Kasumi-1 (cell line): ENCODE results near the gene B4GALT5.
A peak's percentile ranks its signal among the peaks of the same experiment; 100 is the strongest.
"Not testable (repeated sequence)": the region's sequence is repeated elsewhere in the genome, so short reads cannot be mapped to it uniquely, and the experiment has no call there.

ENCODE experiments used
- DNase-seq, 2 experiments: peaks; one replicate each; lab custom pipeline; 2025; lab: John Stamatoyannopoulos, UW

Gene B4GALT5

DNA sequence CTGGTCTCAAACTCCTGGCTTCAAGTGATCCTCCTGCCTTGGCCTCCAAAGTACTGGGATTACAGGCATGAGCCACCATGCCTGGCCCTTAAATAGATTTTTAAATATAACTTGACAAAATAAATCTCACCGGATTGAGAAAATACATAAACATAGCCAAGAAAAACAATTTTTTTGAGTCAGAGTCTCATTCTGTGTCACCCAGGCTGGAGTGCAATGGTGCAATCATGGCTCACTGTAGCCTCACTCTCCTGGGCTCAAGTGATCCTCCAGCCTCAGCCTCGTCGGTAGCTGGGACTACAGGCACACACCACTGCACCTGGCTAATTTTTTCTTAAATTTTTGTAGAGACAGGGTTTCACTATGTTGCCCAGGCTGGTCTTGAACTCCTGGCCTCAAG lies 85.4 kb downstream of the B4GALT5 start:
- not testable (repeated sequence) for DNase-seq

DNA sequence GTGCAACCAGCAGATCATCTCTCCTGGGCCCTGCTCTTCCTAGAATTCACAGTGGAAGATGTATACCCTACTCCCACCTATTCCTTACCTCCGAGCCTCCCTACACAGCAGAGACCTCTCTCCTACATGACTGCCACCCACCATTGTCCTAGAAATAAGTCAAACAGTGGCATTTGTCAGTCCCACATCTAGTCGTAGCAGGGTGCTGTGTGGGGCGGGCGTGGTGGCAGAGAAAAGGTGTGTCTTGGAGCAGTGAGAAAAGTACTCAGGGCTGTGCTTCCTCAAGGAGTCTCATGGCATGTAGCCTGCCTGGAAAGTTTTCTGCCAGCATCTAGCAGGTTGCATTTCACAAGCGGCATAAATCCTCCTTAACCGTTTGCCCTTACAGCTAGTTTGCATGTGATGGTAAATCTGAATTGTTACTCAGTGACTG lies 86.3 kb downstream of the B4GALT5 start:
- DNase-seq, result no peak

DNA sequence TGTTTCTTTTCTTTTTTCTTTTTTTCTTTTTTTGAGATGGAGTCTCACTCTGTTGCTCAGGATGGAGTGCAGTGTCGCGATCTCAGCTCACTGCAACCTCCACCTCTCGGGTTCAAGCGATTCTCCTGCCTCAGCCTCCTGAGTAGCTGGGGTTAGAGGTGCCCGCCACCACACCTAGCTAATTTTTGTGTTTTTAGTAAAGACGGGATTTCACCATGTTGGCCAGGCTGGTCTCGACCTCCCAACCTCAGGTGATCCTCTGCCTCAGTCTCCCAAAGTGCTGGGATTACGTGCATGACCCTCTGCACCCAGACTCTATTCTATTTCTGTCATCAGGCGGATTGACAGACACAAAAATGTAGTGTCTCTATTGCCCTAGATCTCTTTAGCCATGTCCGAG lies 88.7 kb downstream of the B4GALT5 start:
- DNase-seq, result not testable (repeated sequence)

DNA sequence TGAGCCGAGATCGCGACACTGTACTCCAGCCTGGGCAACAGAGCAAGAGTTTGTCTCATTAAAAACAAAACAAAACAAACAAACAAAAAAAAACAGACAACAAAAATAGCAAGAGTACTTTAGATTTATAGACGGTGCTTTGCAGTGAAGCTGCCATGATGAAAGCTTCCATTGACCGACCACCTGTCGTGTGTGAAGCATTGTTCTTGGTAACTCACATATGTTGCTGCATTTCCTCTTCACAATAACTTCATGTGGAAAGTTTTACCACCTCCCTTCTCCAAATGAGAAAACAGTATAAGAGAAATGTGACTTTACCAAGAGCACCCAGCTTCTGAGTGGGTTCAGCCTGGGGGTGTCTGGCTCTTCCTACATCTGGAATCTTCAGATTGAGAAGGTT lies 89.4 kb downstream of the B4GALT5 start:
- DNase-seq, result no peak

DNA sequence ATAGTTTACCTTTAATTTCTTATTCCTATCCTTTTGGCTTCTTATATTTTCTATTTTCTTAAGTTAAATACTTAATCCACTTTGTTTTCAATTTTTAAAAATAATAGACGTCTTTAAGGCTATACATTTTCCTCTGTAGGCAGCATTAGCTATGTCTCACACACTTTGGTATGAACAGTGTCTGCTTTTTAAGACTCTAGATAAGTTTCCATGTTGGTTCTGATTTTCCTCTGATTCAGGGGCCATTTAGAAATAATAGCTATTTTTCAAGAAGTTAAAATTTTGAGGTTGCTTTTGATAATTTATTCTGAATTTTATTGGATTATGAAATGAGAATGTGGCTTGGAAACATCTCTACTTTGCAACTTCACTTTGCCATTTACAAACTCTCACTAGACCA lies 91.4 kb downstream of the B4GALT5 start:
- no peak for DNase-seq

DNA sequence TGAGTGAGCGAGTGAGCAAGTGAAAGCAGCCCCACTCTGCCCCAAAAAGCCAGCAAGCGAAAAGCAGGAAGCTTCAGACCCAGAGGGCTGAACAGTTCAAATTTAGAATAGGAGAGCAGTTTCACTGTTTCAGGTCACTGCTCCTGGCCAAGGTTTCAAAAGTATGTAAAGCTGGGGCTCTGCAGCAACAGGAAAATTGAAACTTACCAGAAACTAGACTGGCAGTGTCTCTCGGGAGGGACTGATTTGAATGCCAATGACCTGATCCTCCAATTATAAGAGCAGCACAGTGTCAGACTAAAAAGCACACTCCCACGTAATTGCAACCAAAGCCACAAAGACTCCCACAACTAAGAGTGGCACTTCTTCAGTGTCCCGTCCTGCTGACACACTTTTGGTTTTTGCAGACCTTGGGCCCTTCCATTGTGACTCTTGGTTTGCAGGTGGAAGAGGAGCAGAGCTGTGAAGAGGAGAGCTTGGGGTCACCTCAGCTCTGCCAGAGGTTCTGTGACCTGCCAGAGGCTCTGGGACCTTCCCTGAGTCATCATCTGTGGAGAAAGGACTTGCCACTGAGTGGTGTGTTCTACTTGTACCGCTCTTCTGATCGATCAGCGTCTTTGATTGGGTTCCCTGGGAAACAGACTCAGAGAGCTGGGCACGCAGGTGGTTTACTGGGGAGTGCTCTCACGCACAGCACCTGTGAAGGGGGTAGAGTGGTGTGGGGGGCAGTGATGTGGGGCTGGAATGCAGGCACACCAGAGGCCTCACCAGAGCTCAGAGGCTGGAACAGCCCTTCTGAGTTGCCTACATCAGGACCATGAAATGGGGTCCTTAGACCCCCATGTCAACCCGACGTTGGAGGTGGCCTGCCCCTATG lies 93.1 kb downstream of the B4GALT5 start:
- DNase-seq, result peak; percentile 26 to 33

DNA sequence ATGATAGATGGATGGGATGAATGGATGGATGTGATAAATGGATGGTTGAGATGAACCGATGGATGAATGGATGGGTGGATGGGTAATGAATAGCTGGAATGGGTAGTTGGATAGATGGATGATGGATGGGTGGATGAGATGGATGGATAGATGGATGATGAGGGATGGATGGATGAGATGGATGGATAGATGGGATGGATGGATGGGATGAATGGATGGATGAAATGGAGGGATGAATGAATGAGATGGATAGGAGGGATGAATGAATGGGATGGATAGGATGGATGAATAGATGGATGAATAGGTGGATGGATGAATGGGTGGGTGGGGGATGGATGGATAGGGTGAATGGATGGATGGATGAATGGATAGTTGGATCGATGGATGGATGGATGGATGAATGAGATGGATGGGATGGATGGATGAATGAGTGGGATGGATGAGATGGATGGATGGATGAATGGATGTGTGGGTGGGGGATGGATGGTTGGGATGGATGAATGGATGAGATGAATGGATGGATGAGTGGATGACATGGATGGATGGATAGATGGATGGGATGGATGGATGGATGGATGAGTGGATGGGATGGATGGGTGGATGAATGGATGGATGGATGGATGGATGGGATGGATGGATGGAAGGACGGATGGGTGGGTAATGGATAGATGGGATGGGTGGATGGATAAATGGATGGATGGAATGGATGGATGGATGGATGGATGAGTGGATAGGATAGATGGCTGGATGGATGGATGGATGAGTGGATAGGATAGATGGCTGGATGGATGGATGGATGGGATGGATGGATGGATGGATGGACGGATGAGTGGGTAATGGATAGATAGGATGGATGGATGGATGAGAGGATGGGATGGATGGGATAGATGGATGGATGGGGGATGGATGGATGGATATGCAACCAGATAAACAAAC lies 94.3 kb downstream of the B4GALT5 start:
- DNase-seq, result no peak

DNA sequence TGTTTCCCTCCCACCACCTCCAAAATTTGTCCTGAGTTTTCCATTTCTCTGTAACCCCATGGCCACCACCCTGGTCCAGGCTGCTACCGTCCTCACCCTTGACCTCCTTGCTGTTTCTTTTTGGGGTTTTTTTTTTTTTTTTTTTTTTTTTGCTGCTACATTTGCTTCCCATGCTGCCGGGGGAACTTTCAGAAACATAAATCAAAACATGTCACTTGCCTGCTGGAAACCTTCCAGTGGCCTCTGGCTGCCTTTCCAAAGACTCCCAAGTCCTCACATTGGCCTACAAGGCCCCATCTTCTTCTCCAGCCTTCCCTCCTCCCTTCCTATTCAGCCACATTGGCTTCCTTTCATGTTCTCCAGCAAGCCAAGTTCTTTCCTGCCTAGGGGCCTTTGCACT lies 95.4 kb downstream of the B4GALT5 start:
- DNase-seq, result no peak

DNA sequence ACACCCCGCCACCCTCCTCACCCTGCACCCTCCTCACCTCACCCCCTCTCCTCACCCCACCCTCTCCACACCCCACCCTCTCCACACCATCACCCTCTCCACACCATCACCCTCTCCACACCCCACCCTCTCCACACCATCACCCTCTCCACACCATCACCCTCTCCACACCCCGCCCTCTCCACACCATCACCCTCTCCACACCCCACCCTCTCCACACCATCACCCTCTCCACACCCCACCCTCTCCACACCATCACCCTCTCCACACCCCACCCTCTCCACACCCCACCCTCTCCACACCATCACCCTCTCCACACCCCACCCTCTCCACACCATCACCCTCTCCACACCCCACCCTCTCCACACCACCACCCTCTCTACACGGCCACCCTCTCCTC lies 96.3 kb downstream of the B4GALT5 start:
- not testable (repeated sequence) for DNase-seq

DNA sequence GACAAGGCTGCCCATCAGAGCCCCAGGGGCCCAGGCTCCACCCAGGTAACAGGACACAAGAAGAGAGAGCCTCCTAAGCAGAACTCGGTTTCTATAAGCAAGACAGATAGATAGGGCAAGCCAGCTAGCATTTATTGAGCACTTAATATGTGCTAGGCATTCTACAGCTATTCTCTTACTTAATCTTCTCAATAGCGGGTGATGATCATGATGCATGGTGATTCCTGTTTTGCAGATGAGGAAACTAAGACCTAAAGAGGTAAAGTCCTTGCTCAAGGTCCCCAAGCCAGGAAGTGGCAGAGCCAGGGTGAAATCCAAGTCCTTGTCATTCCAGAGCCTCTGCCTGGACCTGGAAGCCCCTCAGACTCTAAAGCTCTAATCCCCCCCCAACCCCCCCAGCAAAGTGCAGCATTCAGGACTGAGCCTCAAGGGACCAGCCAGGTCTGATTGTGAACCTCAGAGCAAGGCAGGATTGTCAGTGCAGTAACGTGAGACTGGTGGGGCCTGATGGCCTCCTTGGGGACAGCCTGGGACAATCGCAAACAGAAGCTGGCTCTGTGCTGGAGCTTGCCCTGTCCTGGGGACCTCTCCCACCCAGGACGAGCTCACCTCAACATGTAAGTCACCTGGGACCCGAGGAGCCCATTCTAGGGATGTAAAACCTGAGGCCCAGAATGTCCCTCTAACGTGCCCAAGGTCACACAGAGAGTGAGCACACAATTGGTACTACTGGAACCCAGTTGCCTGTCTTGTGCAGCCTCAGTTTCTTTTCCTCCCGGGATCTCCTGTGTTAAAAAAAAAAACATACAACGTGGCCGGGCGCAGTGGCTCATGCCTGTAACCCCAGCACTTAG lies 97.3 kb downstream of the B4GALT5 start:
- DNase-seq, result no peak

DNA sequence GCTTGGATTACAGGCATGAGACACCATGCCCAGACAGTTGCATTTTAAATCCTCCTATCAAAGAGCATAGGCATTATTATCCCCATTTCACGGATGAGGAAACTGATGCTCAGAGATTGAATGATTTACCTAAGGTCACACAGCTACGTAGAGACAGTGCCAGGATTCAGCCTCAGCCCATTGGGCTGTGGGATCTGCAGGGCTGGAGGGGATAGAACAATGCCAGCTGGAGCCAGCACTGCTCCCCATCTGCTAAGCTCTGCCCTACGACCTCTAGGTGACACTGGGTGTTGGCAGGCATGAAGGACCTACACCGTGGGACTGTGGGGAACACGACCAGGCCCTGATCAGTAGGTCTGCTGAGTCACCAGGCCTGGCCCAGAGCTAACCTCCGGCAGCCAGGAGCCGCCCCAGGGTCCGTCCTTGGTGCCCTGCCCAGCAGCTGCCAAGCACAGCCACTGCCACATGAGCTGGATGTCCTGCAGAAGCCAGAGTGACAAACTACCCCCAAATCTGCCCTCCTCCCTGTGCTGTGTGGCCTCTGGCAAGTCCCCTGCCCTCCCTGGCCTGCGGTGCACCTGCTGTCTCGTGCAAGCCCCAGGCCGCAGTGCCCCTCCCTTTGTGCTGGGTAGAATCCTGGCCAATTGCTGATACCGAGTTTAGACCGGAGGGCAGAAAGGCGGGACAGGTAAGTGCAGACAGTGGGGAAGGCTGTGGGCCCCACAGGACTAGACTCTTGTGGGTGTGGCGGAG lies 98.1 kb downstream of the B4GALT5 start:
- no peak for DNase-seq

DNA sequence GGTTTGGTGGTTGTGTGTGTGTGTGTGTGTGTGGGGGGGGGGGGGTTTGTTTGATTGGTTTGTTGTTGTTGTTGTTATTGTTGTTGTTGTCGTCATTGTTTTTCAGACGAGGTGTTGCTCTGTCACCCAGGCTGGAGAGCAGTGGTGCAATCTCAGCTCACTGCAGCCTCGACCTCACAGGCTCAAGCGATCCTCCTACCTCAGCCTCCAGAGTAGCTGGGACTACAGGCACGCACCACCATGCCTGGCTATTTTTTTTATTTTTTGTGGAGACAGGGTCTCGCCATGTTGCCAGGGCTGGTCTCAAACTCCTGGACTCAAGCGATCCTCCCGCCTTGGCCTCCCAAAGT lies 98.7 kb downstream of the B4GALT5 start:
- DNase-seq, result not testable (repeated sequence)

DNA sequence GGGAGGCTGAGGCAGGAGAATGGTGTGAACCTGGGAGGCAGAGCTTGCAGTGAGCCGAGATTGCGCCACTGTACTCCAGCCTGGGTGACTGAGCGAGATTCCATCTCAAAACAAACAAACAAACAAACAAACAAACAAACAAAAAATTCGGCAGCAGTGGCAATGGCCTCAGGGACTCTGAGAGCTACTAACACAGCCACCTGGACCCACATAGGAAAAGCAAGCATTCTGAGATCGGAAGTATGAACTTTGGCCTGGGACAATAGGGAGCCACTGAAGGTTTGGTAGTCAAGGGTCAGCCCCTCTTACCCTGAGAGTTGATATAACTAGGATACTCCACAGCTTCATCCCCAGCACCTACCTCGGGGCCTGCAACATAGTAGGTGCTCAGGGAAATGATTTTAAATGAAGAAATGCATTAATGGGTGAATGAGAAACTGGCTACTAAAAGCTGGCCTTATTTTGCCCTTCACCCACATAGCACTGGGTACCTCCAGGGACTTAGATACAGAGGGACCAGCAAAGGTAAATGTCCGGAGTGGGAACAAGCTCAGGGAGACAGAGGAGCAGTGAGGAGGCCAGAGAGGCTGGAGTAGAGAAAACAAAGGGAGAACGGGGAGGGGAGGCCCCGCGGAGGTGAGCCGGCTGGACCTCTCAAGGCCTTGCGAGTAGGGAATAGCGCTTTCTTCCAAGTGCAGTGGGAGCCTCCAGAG lies 99.2 kb downstream of the B4GALT5 start:
- no peak for DNase-seq

DNA sequence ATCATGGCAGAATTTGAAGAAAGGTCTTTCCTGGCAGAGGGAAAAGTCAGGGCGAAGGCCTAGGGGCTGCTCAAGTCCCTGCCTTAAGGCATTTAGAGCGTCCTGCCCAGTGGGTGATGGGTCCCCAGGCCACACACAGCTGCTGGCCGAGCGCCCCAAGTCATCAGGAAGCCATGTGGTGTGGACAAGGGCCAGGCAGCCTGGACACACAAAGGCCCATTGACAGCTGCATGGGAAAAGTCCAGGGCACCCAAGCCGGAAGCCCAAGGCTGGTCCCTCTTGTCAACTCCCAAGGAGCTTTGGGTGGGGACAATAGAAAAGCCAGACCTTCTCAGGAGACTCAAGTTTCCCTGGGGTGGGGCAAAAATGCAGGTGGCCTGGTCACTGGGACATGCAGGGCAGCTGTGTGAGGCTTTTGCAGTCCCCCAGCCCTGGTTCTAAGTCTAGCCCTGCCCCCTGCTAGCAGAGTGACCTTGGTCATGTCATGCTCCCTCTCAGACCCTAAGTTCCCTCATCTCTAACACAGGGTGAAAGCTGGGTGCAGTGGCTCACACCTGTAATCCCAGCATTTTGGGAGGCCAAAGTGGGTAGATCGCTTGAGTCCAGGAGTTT lies 101.4 kb downstream of the B4GALT5 start:
- DNase-seq, result no peak

DNA sequence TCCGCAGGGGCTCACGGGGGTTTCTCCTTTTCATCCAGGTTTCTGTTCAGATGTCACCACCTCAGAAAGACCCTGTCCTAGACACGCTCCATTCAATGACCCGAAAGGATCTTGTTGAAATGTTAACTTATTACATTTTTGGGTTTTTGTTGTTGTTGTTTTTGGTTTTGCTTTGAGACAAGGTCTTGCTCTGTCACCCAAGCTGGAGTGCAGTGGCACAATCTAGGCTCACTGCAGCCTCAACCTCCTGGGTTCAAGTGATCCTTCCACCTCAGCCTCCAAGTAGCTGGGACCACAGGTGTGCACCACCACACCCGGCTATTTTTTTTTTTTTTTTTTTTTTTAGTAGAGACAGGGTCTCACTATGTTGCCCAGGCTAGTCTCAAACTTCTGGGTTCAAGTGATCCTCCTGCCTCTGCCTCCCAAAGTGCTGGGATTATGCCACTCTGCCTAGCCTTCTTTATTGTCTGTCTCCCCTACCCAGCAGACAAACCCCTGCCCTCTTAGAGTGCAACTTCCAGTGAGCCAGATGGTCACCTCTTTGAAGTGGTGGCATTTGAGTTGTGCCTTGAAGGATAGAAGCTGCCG lies 102.0 kb downstream of the B4GALT5 start:
- DNase-seq, result not testable (repeated sequence)

DNA sequence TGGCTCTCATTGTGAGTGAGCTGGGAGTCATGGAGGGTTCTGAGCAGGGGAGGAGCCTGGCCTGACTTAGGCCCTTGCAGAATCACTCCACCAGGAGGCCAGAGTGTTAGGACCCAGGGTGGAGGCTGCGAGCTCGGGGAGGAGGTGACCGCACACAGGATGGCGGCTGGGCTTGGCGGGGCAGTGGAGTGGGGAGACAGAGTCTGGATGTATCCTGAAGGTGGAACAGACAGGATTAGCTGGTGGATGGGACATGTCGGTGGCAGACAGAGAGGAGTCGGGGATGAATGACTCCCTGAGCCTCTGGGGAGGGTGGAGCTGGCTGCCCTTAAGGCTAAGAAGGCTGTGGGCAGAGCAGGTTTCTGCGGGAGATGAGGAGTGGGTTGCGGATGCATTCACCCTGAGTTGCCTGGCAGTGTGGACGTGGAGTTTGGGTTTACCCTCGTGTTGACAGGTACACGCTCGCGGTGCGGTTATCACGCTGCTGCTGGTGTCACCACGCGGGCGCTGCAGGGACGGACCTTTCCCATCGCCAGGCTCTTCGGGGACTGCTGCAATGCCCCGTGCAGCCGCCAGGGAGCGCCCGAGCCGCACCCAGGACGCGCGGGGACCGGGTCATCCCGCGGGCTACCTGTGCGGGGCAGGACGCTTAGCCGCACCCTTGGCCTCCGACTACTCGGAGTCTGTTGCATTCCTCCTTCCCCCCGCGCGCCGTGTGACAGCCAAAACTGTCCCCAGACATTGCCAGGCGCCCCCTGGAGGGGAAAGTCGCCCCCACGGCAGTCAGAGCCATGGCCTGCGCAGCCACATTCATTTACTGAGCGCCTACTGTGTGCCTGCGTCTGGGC lies 102.8 kb downstream of the B4GALT5 start:
- DNase-seq, result peak; percentile 65 to 66

DNA sequence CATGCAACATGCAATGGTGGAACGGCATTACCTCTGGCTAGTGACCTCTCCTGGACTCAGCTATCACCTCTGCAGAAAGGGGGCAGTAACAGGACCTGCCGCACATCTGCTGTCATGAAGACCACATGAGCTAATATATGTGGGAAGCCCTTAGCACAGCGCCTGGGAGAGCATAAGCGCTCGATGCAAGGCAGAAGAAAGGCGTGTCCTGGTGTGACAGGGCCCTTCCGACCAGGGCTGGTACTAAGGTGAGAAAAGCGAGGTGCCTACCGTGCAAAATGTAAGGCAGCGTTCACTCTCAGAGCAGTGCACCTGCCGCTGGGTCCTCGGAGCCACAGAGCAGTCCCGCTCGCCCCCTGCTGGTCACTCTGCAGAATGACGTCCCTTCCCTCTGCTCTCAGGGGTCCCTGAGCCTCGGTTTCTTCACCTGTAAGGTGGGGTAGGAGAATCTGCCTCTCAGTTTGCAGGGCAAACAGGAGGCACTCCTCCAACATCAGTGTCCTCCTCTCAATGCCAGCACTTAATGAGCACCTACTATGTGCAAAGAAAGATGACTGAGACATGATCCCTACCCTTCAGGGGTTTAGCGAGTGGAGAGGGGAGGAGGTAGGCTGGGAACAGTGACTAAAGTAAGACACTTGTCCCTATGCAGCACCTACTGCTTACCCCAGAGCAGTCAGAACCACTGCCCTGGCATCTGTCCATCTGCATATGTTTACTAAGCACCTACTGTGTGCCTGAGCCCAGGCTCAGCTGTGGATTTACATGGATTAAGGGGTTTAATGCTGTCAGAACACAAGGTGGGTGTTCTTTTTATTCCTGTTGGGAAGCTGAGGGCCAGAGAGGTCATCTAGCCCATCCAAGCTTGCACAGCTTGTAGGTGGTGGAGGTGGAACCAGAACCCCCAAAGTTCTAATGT lies 104.7 kb downstream of the B4GALT5 start:
- DNase-seq, result peak; percentile 62 to 67

DNA sequence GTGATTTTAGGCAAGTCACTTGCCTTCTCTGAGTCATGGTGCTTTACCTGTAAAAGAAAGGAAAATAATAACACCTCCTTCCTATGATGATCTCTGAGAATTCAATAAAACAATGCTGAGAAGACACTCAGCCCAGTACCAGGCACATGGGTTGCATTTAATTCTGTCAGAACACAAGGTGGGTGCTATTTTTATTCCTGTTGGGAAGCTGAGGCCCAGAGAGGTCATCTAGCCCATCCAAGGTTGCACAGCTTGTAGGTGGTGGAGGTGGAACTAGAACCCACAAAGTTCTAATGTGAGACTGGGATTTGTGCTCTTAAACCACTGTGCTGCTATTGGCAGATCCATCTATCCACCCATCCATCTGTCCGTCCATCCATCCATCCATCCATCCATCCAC lies 106.1 kb downstream of the B4GALT5 start:
- DNase-seq, result no peak
